H9 (cell line): ENCODE measurements around the gene GCNT3. TPM values are rescaled to one million over a fixed set of nuclear protein-coding genes. Genes with fewer than 3 reads are reported as not detected.

Experiments
- DNase-seq: peaks from one replicate; pipeline ENCODE4 v3.0.0-alpha.2; 2017
- H2AFZ ChIP-seq: one replicate; pipeline ENCODE4 v1.6.1; 2013; ENCODE audit warnings: mild to moderate bottlenecking, low read length, control low read depth, moderate library complexity
- H2AK5ac ChIP-seq: 2 replicates; pipeline ENCODE4 v1.6.1; 2013; ENCODE audit warnings: low read length, control low read depth, mixed read lengths; ENCODE audit not compliant: insufficient read length
- H2BK120ac ChIP-seq: one replicate; pipeline ENCODE4 v1.6.1; 2013; ENCODE audit warnings: low read depth, mild to moderate bottlenecking, low read length, control low read depth, inconsistent platforms; ENCODE audit not compliant: poor library complexity, severe bottlenecking
- H2BK12ac ChIP-seq: 2 replicates; pipeline ENCODE4 v1.6.1; 2013; ENCODE audit warnings: low read length, control low read depth, mixed read lengths, low read depth; ENCODE audit not compliant: insufficient read length
- H2BK15ac ChIP-seq: 2 replicates; pipeline ENCODE4 v1.6.1; 2013; ENCODE audit warnings: low read depth, low read length, control low read depth
- H2BK20ac ChIP-seq: one replicate; pipeline ENCODE4 v1.6.1; 2013; ENCODE audit warnings: low read depth, mild to moderate bottlenecking, low read length, control low read depth, inconsistent platforms; ENCODE audit not compliant: poor library complexity, severe bottlenecking
- H2BK5ac ChIP-seq: 2 replicates; pipeline ENCODE4 v1.6.1; 2013; ENCODE audit warnings: low read length, control low read depth, mixed read lengths; ENCODE audit not compliant: insufficient read length
- H3K14ac ChIP-seq: 2 replicates; pipeline ENCODE4 v1.6.1; 2013; ENCODE audit warnings: low read length, control low read depth; ENCODE audit not compliant: insufficient read depth
- H3K18ac ChIP-seq: 2 replicates; pipeline ENCODE4 v1.6.1; 2013; ENCODE audit warnings: low read depth, mild to moderate bottlenecking, mixed read lengths, low read length, control low read depth; ENCODE audit not compliant: insufficient read length
- H3K23ac ChIP-seq: 2 replicates; pipeline ENCODE4 v1.6.1; 2013; ENCODE audit warnings: low read length, control low read depth, mixed read lengths, low read depth; ENCODE audit not compliant: insufficient read length
- H3K23me2 ChIP-seq: 2 replicates; pipeline ENCODE4 v1.6.1; 2013; ENCODE audit warnings: low read depth, mild to moderate bottlenecking, mixed read lengths, low read length, control low read depth; ENCODE audit not compliant: insufficient read length, poor library complexity, severe bottlenecking
- H3K27ac ChIP-seq: 2 replicates; pipeline ENCODE4 v1.5.1; 2013; ENCODE audit warnings: low read length, control low read depth, mixed read lengths, low read depth; ENCODE audit not compliant: insufficient read length
- H3K27me3 ChIP-seq: 2 replicates; pipeline ENCODE4 v1.6.1; 2013; ENCODE audit warnings: low read length, control low read depth, inconsistent platforms; ENCODE audit not compliant: insufficient read depth
- H3K4ac ChIP-seq: 2 replicates; pipeline ENCODE4 v1.6.1; 2013; ENCODE audit warnings: low read depth, mild to moderate bottlenecking, control low read depth, inconsistent platforms, low read length, moderate library complexity
- H3K4me1 ChIP-seq: 2 replicates; pipeline ENCODE4 v1.6.1; 2013; ENCODE audit warnings: low read length, control low read depth, inconsistent platforms; ENCODE audit not compliant: insufficient read depth
- H3K4me2 ChIP-seq: 2 replicates; pipeline ENCODE4 v1.6.1; 2013; ENCODE audit warnings: low read length, control low read depth, mixed read lengths; ENCODE audit not compliant: insufficient read length, insufficient read depth
- H3K56ac ChIP-seq: 2 replicates; pipeline ENCODE4 v1.6.1; 2013; ENCODE audit warnings: low read depth, mild to moderate bottlenecking, mixed read lengths, low read length, control low read depth; ENCODE audit not compliant: insufficient read length
- H3K79me1 ChIP-seq: 2 replicates; pipeline ENCODE4 v1.6.1; 2013; ENCODE audit warnings: low read depth, mild to moderate bottlenecking, moderate library complexity, low read length, control low read depth, inconsistent platforms; ENCODE audit not compliant: insufficient read depth, poor library complexity, severe bottlenecking
- H3K79me2 ChIP-seq: 2 replicates; pipeline ENCODE4 v1.6.1; 2013; ENCODE audit warnings: low read length, control low read depth, inconsistent platforms; ENCODE audit not compliant: insufficient read depth
- H3K9ac ChIP-seq: 2 replicates; pipeline ENCODE4 v1.6.1; 2013; ENCODE audit warnings: low read length, control low read depth, mixed read lengths; ENCODE audit not compliant: insufficient read length; ENCODE audit errors: extremely low read depth
- H3K9me3 ChIP-seq: one replicate; pipeline ENCODE4 v1.6.1; 2013; ENCODE audit warnings: low read depth, low read length, inconsistent platforms; ENCODE audit not compliant: control insufficient read depth
- H3T11ph ChIP-seq: one replicate; pipeline ENCODE4 v1.6.1; 2013; ENCODE audit warnings: mild to moderate bottlenecking, low read length, control low read depth, inconsistent platforms
- H4K20me1 ChIP-seq: one replicate; pipeline ENCODE4 v1.6.1; 2013; ENCODE audit not compliant: control insufficient read depth, insufficient read length, insufficient read depth
- H4K5ac ChIP-seq: 2 replicates; pipeline ENCODE4 v1.6.1; 2013; ENCODE audit warnings: low read depth, mild to moderate bottlenecking, mixed read lengths, low read length, control low read depth; ENCODE audit not compliant: insufficient read length
- H4K8ac ChIP-seq: replicated peaks from 2 replicates; pipeline ENCODE4 v1.6.1; 2013; ENCODE audit warnings: low read length, control low read depth, mixed read lengths, low read depth; ENCODE audit not compliant: insufficient read length
- H4K91ac ChIP-seq: 2 replicates; pipeline ENCODE4 v1.6.1; 2013; ENCODE audit warnings: low read depth, mild to moderate bottlenecking, moderate library complexity, mixed read lengths, low read length, control low read depth; ENCODE audit not compliant: insufficient read length
- H3K27ac Mint-ChIP-seq, 3 experiments: 2 replicates in 2 of 3; 3 replicates in 1 of 3; pipeline ENCODE4 v1.8.0; 2020 to 2021; ENCODE audit warnings: mixed read lengths in 3 of 3, mild to moderate bottlenecking in 1 of 3, moderate library complexity in 1 of 3
- H3K27me3 Mint-ChIP-seq: 2 replicates; pipeline ENCODE4 v1.8.0; 2021; ENCODE audit warnings: low read depth, mild to moderate bottlenecking, moderate library complexity, mixed read lengths
- H3K36me3 Mint-ChIP-seq, 3 experiments: 2 replicates in 2 of 3; 3 replicates in 1 of 3; pipeline ENCODE4 v1.8.0; 2020 to 2021; ENCODE audit warnings: low read depth in 3 of 3, mixed read lengths in 3 of 3; ENCODE audit not compliant: insufficient read depth in 1 of 3
- H3K4me1 Mint-ChIP-seq, 2 experiments: 2 replicates each; pipeline ENCODE4 v1.8.0; 2020; ENCODE audit warnings: mixed read lengths in 2 of 2
- H3K4me3 Mint-ChIP-seq, 2 experiments: 2 replicates in 1 of 2; 3 replicates in 1 of 2; pipeline ENCODE4 v1.8.0; 2020 to 2021; ENCODE audit warnings: mild to moderate bottlenecking in 2 of 2, mixed read lengths in 2 of 2, moderate library complexity in 1 of 2
- H3K9me3 Mint-ChIP-seq, 2 experiments: 2 replicates in 1 of 2; 3 replicates in 1 of 2; pipeline ENCODE4 v1.8.0; 2020; ENCODE audit warnings: mild to moderate bottlenecking in 2 of 2, mixed read lengths in 2 of 2, moderate library complexity in 1 of 2
- CTCF ChIP-seq: fragments of 200-600 bp; sonication (generic); conservative IDR thresholded peaks from 3 replicates; pipeline ENCODE4 v1.8.0; 2021; ENCODE audit warnings: antibody characterized with exemption, mild to moderate bottlenecking
- WGBS: extraction: QIAGEN DNeasy Blood & Tissue Kit; methylation state at CpG from one replicate; pipeline ENCODE4 v1.1.7; 2013; ENCODE audit warnings: missing lambda C conversion rate, low lambda C conversion rate, mixed read lengths; ENCODE audit not compliant: insufficient read length; ENCODE audit errors: extremely low coverage; 5-methylcytosine and 5-hydroxymethylcytosine counted together
- total RNA-seq: library from RNA; stranded (reverse); gene quantifications from 2 replicates; pipeline ENCODE4 v1.2.1, GENCODE V29; 2021

Gene GCNT3
- total RNA-seq, 1 experiment from 2014 or later, result not detected

- no peak overlapping the region for H3K4me2 ChIP-seq
- no peaks in the 10 kb centered on the region for H4K20me1 ChIP-seq
- Mint-ChIP-seq H3K4me1 (peaks cover 3 to 4% of the 10 kb centered on the region in 2 experiments; a peak in 3 of 4 replicates), H3K9me3 (no peaks in the 10 kb centered on the region), H3K27ac (no peak overlapping the region), H3K4me3 (no peak overlapping the region), H3K27me3 (peaks cover 2% of the 10 kb centered on the region; the same call in 1 of the 2 replicates), H3K36me3 (peaks cover 5 to 31% (median 17%) of the 10 kb centered on the region in 3 experiments; a peak in 6 of 7 replicates)
- no peak for DNase-seq
- H3K9me3 ChIP-seq, result no peaks in the 10 kb centered on the region
- H3K56ac ChIP-seq, result no peak overlapping the region
- H4K91ac ChIP-seq, result no peak overlapping the region
- WGBS, result no CpG with 5 or more reads among the region's 3 CpGs
- no peak overlapping the region for H2AK5ac ChIP-seq
- no peak overlapping the region for H2BK12ac ChIP-seq
- no peak overlapping the region for H3K27ac ChIP-seq
- H3K23ac ChIP-seq, result no peak overlapping the region
- H4K5ac ChIP-seq, result no peak overlapping the region
- H3K27me3 ChIP-seq, result no peaks in the 10 kb centered on the region
- no peak overlapping the region for H3K9ac ChIP-seq
- no peak overlapping the region for H2BK120ac ChIP-seq
- H3K23me2 ChIP-seq, result no peaks in the 10 kb centered on the region
- H3K4me1 ChIP-seq, result no peaks in the 10 kb centered on the region
- no peak for TF ChIP-seq CTCF
- no peak overlapping the region for H2AFZ ChIP-seq
- H3K79me2 ChIP-seq, result no peaks in the 10 kb centered on the region
- no peak overlapping the region for H2BK15ac ChIP-seq
- H4K8ac ChIP-seq, result no peak overlapping the region
- H3K14ac ChIP-seq, result no peak overlapping the region
- no peak overlapping the region for H2BK5ac ChIP-seq
- H3T11ph ChIP-seq, result no peak overlapping the region
- H3K4ac ChIP-seq, result no peak overlapping the region
- no peak overlapping the region for H3K18ac ChIP-seq
- no peak overlapping the region for H2BK20ac ChIP-seq
- no peaks in the 10 kb centered on the region for H3K79me1 ChIP-seq
Measured at GRCh38 chr15:59636184-59636583, 24.6 kb downstream of the GCNT3 start.
